ENCODE data around the gene VTI1A. TPM values are rescaled to one million over a fixed set of nuclear protein-coding genes. Genes with fewer than 3 reads are reported as not detected.

VTI1A gene
- total and polyA plus RNA-seq, 2 of the 4 experiments (the other 2 are of a cell fraction) = 9.7 to 24.9 TPM

GRCh38 chr10:112794201-112794600 is 347.2 kb downstream of the VTI1A start:
- TF ChIP-seq RFX5 (IDR thresholded peaks at IDR 0.05; ENCODE audit: low read depth, low read length) (no peak), RAD21 (IDR thresholded peaks at IDR 0.05; ENCODE audit: low read length) (no peak), MAFK (IDR thresholded peaks at IDR 0.05; ENCODE audit: low read depth, low read length) (no peak), BHLHE40 (IDR thresholded peaks at IDR 0.05; ENCODE audit: low read depth, low read length) (no peak), POLR2A (IDR thresholded peaks at IDR 0.05; ENCODE audit: low read depth, low read length) (no peak), CEBPB (IDR thresholded peaks at IDR 0.05; ENCODE audit: low read depth, low read length) (no peak), FOS (IDR thresholded peaks at IDR 0.05; ENCODE audit: low read depth, low read length) (no peak), MAZ (IDR thresholded peaks at IDR 0.05; ENCODE audit: borderline replicate concordance, low read depth, low read length) (no peak), SMC3 (IDR thresholded peaks at IDR 0.05; ENCODE audit: low read depth, low read length) (no peak), MXI1 (IDR thresholded peaks at IDR 0.05; ENCODE audit: borderline replicate concordance, low read depth, low read length) (no peak), CHD1 (IDR thresholded peaks at IDR 0.05; ENCODE audit: low read depth, low read length) (no peak), RCOR1 (IDR thresholded peaks at IDR 0.05; ENCODE audit: insufficient replicate concordance, low read length) (no peak), NFE2L2 (IDR thresholded peaks at IDR 0.05; ENCODE audit: low read depth, low read length) (no peak)
- TF ChIP-seq, protein P1, sequence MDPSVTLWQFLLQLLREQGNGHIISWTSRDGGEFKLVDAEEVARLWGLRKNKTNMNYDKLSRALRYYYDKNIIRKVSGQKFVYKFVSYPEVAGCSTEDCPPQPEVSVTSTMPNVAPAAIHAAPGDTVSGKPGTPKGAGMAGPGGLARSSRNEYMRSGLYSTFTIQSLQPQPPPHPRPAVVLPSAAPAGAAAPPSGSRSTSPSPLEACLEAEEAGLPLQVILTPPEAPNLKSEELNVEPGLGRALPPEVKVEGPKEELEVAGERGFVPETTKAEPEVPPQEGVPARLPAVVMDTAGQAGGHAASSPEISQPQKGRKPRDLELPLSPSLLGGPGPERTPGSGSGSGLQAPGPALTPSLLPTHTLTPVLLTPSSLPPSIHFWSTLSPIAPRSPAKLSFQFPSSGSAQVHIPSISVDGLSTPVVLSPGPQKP (IDR thresholded peaks at IDR 0.05; ENCODE audit: borderline replicate concordance, low read depth, low read length) = no peak
- TF ChIP-seq, protein P2, sequence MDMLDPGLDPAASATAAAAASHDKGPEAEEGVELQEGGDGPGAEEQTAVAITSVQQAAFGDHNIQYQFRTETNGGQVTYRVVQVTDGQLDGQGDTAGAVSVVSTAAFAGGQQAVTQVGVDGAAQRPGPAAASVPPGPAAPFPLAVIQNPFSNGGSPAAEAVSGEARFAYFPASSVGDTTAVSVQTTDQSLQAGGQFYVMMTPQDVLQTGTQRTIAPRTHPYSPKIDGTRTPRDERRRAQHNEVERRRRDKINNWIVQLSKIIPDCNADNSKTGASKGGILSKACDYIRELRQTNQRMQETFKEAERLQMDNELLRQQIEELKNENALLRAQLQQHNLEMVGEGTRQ (IDR thresholded peaks at IDR 0.05; ENCODE audit: low read depth, low read length) = no peak
- TF ChIP-seq, protein P3, sequence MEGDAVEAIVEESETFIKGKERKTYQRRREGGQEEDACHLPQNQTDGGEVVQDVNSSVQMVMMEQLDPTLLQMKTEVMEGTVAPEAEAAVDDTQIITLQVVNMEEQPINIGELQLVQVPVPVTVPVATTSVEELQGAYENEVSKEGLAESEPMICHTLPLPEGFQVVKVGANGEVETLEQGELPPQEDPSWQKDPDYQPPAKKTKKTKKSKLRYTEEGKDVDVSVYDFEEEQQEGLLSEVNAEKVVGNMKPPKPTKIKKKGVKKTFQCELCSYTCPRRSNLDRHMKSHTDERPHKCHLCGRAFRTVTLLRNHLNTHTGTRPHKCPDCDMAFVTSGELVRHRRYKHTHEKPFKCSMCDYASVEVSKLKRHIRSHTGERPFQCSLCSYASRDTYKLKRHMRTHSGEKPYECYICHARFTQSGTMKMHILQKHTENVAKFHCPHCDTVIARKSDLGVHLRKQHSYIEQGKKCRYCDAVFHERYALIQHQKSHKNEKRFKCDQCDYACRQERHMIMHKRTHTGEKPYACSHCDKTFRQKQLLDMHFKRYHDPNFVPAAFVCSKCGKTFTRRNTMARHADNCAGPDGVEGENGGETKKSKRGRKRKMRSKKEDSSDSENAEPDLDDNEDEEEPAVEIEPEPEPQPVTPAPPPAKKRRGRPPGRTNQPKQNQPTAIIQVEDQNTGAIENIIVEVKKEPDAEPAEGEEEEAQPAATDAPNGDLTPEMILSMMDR (conservative IDR thresholded peaks at IDR 0.05; ENCODE audit: low read depth, low read length) = no peak
- H4K8ac ChIP-seq (ENCODE audit: low read depth in 2 of 2, low read length in 2 of 2) = no peak overlapping the region
- no peak overlapping the region for H3K23ac ChIP-seq (ENCODE audit: low read depth, low read length)
- no peak overlapping the region for H3K18ac ChIP-seq (ENCODE audit: low read depth, low read length)
- H3K9me1 ChIP-seq (ENCODE audit: insufficient read depth, low read length) = peaks cover 3% of the 10 kb centered on the region; the same call in 1 of the 2 replicates
- H3K27ac ChIP-seq (ENCODE audit: insufficient read depth, low read length) = no peak overlapping the region
- H3K9me3 ChIP-seq (ENCODE audit: control insufficient read depth, insufficient read depth, low read length) = no peaks in the 10 kb centered on the region
- no peaks in the 10 kb centered on the region for H3K36me3 ChIP-seq (ENCODE audit: control insufficient read depth, insufficient read depth, low read length)
- peaks cover 8% of the 10 kb centered on the region for H3K4me1 ChIP-seq (ENCODE audit: control insufficient read depth, insufficient read depth, low read length)
- no peak overlapping the region for H2BK5ac ChIP-seq (ENCODE audit: low read depth, low read length, poor library complexity, severe bottlenecking)
- dilution Hi-C loops (cut with HindIII; ENCODE audit: low sequenced_read_pairs, unreplicated experiment) = no loop called here
- H3K14ac ChIP-seq (replicated peaks; ENCODE audit: low read depth, low read length) = no peak overlapping the region
- H2AK5ac ChIP-seq (ENCODE audit: low read depth, low read length) = no peak overlapping the region
- in situ Hi-C loops (cut with MboI; ENCODE audit: low sequenced_read_pairs) = no loop called here
- no peak overlapping the region for H3K4ac ChIP-seq (ENCODE audit: low read depth, low read length)
- intact Hi-C loops (cut with micrococcal nuclease) = no loop called here
- H2BK120ac ChIP-seq (ENCODE audit: low read depth, low read length) = no peak overlapping the region
- H2BK20ac ChIP-seq (ENCODE audit: low read depth, low read length) = no peak overlapping the region
- ATAC-seq (ENCODE audit: low read depth) (no peak), DNase-seq (no peak)
- WGBS, 2 experiments (ENCODE audit: extremely low coverage in 2 of 2, insufficient read length in 1 of 2) = 100% methylated on average over 3 of the region's 4 CpGs; no CpG with 5 or more reads in 1 of the 2 experiments
- no peaks in the 10 kb centered on the region for H3K79me1 ChIP-seq (ENCODE audit: low read depth in 1 of 2, low read length in 2 of 2)
- H3K4me2 ChIP-seq (ENCODE audit: low read depth, low read length) = no peak overlapping the region
- H2AFZ ChIP-seq (replicated peaks; ENCODE audit: low read length, poor library complexity) = no peak overlapping the region
- H3K9ac ChIP-seq (ENCODE audit: low read depth, low read length) = no peak overlapping the region
- H4K91ac ChIP-seq (ENCODE audit: insufficient read depth, low read depth, low read length) = no peak overlapping the region
- no peak overlapping the region for H3K4me3 ChIP-seq (ENCODE audit: insufficient read depth, low read depth, low read length)
- POLR2A ChIA-PET (ENCODE audit: unreplicated experiment) = no interaction called here
- no peaks in the 10 kb centered on the region for H4K20me1 ChIP-seq (ENCODE audit: insufficient read depth, low read length)
- no peak overlapping the region for H3K56ac ChIP-seq (ENCODE audit: extremely low read depth, insufficient read depth, low read length)
- no TSS peak for BruUV-seq (replicated peaks)
- H2AK9ac ChIP-seq (replicated peaks; ENCODE audit: low read depth, low read length, poor library complexity) = no peak overlapping the region
- no peak overlapping the region for H4K5ac ChIP-seq (ENCODE audit: low read depth, low read length)
- CTCF ChIA-PET = no interaction called here
- no peaks in the 10 kb centered on the region for H3K27me3 ChIP-seq (ENCODE audit: control insufficient read depth, insufficient read depth, low read length)
- H2BK15ac ChIP-seq (ENCODE audit: low read depth, low read length) = no peak overlapping the region

Measured in IMR-90 (cell line).